Fibroblast of lung (primary cell): ENCODE results near the gene MAPT. TPM values are rescaled to one million over a fixed set of nuclear protein-coding genes. Genes with fewer than 3 reads are reported as not detected.
"Not testable (repeated sequence)": the region's sequence is repeated elsewhere in the genome, so short reads cannot be mapped to it uniquely, and the experiment has no call there.

Experiments used
- DNase-seq, 2 donors: peaks; one replicate each; pipeline versions ENCODE4 v3.0.0 to v3.0.0-alpha.2; 2010; ENCODE audit warnings: low read depth in 2 of 2
- H2AFZ ChIP-seq: 2 replicates; pipeline ENCODE4 v1.5.1; 2012; ENCODE audit warnings: low read length, control low read depth, inconsistent platforms
- H3K27ac ChIP-seq: 2 replicates; pipeline ENCODE4 v1.5.1; 2011; ENCODE audit warnings: low read length, control low read depth; ENCODE audit not compliant: insufficient read depth
- H3K27me3 ChIP-seq: 2 replicates; pipeline ENCODE4 v1.5.1; 2011; ENCODE audit warnings: mild to moderate bottlenecking, low read length; ENCODE audit not compliant: control insufficient read depth, insufficient read depth
- H3K36me3 ChIP-seq: 2 replicates; pipeline ENCODE4 v1.5.1; 2011; ENCODE audit warnings: low read length; ENCODE audit not compliant: control insufficient read depth, insufficient read depth
- H3K4me1 ChIP-seq: 2 replicates; pipeline ENCODE4 v1.5.1; 2011; ENCODE audit warnings: low read length; ENCODE audit not compliant: control insufficient read depth, insufficient read depth; ENCODE audit errors: extremely low read depth
- H3K4me2 ChIP-seq: 2 replicates; pipeline ENCODE4 v1.5.1; 2011; ENCODE audit warnings: low read length, control low read depth; ENCODE audit not compliant: insufficient read depth; ENCODE audit errors: extremely low read depth
- H3K4me3 ChIP-seq, 4 experiments: fragments of 200-600 bp in 1 of 4; sonication (generic) in 1 of 4; replicated peaks in 1 of 4; 2 replicates each; pipeline ENCODE4 v1.5.1; 2011 to 2016; ENCODE audit warnings: low read length in 4 of 4, low read depth in 3 of 4, mild to moderate bottlenecking in 3 of 4, control low read depth in 2 of 4, inconsistent platforms in 1 of 4, mixed read lengths in 1 of 4; ENCODE audit not compliant: insufficient read depth in 1 of 4; ENCODE audit errors: control extremely low read depth in 1 of 4
- H3K79me2 ChIP-seq: 2 replicates; pipeline ENCODE4 v1.5.1; 2012; ENCODE audit warnings: mild to moderate bottlenecking, low read length, inconsistent platforms; ENCODE audit not compliant: control insufficient read depth, insufficient read depth
- H3K9ac ChIP-seq: 2 replicates; pipeline ENCODE4 v1.5.1; 2011; ENCODE audit warnings: mild to moderate bottlenecking, low read length, control low read depth; ENCODE audit not compliant: insufficient read depth
- H3K9me3 ChIP-seq: 2 replicates; pipeline ENCODE4 v1.5.1; 2012; ENCODE audit warnings: low read depth, low read length; ENCODE audit not compliant: control insufficient read depth, insufficient read depth
- H4K20me1 ChIP-seq: 2 replicates; pipeline ENCODE4 v1.5.1; 2011; ENCODE audit warnings: low read length; ENCODE audit not compliant: control insufficient read depth, insufficient read depth; ENCODE audit errors: extremely low read depth
- EZH2 ChIP-seq: IDR thresholded peaks from 2 replicates; pipeline ENCODE4 v1.5.1; 2012; ENCODE audit warnings: low read length, control low read depth, mild to moderate bottlenecking; ENCODE audit errors: missing control alignments
- polyA plus RNA-seq, 2 donors: library from polyadenylated mRNA; depleted of rRNA in 1 of 2; stranded (reverse) in 1 of 2; unstranded in 1 of 2; fragments of >200 nt; gene quantifications; 2 replicates each; pipeline ENCODE4 v1.2.1, GENCODE V29; 2011 to 2012; ENCODE audit warnings: missing spikeins in 1 of 2
- total RNA-seq: library from RNA; depleted of rRNA; stranded (reverse); fragments of >200 nt; gene quantifications from 2 replicates; pipeline ENCODE4 v1.2.1, GENCODE V29; 2014
- TF ChIP-seq, protein P1 (sequence below), 2 donors: IDR thresholded peaks in 1 of 2; conservative IDR thresholded peaks in 1 of 2; 1 replicate in 1 of 2; 2 replicates in 1 of 2; pipeline ENCODE4 v1.5.1; 2011 to 2012; ENCODE audit warnings: low read length in 2 of 2, control low read depth in 1 of 2, inconsistent platforms in 1 of 2, low read depth in 1 of 2, mild to moderate bottlenecking in 1 of 2

MAPT gene
- total and polyA plus RNA-seq, 2 donors (not counting 1 experiment from before 2014, with no cell fraction given): 0.09 to 0.50 TPM

DNA sequence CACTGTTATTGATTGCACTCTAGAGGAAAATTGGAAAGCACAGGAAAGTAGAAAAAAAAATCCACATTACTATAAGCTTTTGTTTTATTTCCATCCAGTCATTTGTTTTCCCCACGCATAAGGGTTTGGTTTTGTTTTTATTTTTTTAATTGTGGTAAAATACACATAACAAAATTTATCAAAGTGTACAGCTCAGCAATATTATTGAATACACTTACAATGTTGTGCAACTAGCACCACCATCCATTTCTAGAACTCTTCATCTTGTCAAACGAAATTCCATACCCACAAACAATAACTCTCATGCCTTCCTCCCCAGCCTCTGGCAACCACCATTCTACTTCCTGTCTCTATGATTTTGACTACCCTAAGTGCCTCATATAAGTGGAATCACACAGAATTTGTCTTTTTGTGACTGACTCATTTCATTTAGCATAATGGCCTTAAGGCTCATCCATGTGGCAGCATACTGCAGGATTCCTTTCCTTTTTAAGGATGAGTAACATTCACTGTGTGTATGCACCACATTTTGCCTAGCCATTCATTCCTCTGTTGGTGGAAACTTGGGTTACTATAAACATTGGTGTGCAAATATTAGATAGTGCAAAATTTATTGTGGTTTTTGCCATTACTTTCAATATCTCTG is 38.5 kb upstream of the MAPT start:
- H2AFZ ChIP-seq: no peak overlapping the region
- DNase-seq: no peak
- H3K27me3 ChIP-seq: no peaks in the 10 kb centered on the region
- H4K20me1 ChIP-seq: no peaks in the 10 kb centered on the region
- H3K36me3 ChIP-seq: no peaks in the 10 kb centered on the region
- H3K27ac ChIP-seq: no peak overlapping the region
- no peak overlapping the region for H3K4me2 ChIP-seq
- H3K4me1 ChIP-seq: no peaks in the 10 kb centered on the region
- no peak overlapping the region for H3K9ac ChIP-seq
- H3K4me3 ChIP-seq: no peak overlapping the region
- no peaks in the 10 kb centered on the region for H3K79me2 ChIP-seq
- TF ChIP-seq, protein P1, sequence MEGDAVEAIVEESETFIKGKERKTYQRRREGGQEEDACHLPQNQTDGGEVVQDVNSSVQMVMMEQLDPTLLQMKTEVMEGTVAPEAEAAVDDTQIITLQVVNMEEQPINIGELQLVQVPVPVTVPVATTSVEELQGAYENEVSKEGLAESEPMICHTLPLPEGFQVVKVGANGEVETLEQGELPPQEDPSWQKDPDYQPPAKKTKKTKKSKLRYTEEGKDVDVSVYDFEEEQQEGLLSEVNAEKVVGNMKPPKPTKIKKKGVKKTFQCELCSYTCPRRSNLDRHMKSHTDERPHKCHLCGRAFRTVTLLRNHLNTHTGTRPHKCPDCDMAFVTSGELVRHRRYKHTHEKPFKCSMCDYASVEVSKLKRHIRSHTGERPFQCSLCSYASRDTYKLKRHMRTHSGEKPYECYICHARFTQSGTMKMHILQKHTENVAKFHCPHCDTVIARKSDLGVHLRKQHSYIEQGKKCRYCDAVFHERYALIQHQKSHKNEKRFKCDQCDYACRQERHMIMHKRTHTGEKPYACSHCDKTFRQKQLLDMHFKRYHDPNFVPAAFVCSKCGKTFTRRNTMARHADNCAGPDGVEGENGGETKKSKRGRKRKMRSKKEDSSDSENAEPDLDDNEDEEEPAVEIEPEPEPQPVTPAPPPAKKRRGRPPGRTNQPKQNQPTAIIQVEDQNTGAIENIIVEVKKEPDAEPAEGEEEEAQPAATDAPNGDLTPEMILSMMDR (conservative IDR thresholded peaks at IDR 0.05 in 1 of 2, IDR thresholded peaks at IDR 0.05 in 1 of 2; ENCODE audit: low read depth in 1 of 2, low read length in 2 of 2): no peak
- TF ChIP-seq EZH2: no peak
- H3K9me3 ChIP-seq: no peaks in the 10 kb centered on the region

DNA sequence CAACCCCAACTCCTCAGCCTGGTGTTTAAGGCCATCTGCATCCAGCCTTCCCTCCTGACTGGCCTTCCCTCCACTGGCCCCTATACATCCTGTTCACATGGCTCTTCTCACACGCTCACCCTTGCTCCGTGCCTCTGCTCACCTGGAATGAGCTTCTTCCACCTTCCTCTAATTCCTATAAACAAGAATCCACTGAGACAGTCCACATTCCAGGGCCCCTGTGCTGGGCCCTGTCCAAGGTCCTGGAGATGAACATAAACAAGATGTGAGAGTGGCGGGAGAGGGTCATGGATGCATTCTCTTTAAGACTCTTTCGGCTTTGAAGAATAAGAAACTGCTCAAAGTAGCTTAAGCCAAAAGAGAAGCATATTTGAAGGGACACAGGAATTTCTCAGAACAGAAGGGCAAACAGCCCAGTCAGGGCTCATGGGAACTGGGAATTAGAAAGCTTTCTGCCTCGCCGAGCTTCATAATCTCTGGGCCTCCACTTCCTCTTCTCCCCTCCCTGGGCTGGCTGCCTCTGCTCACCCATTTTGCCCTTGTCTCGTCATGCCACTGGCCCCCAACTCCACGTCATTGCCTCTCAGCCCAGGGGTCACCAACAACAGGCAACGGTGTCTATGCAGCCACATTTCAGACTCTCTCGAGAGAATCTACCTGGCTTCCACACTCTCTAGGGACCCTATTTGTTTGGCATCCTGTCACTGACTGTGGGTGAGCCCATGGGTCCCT is 36.2 kb upstream of the MAPT start:
- Histone ChIP-seq H4K20me1 (no peaks in the 10 kb centered on the region), H3K9me3 (no peaks in the 10 kb centered on the region), H3K79me2 (no peaks in the 10 kb centered on the region), H2AFZ (no peak overlapping the region), H3K36me3 (no peaks in the 10 kb centered on the region), H3K4me2 (no peak overlapping the region), H3K4me3 (no peak overlapping the region), H3K4me1 (no peaks in the 10 kb centered on the region), H3K27me3 (no peaks in the 10 kb centered on the region), H3K9ac (no peak overlapping the region), H3K27ac (no peak overlapping the region)
- peak; percentile 15 to 18 for DNase-seq
- TF ChIP-seq EZH2: no peak
- TF ChIP-seq, protein P1 (conservative IDR thresholded peaks at IDR 0.05 in 1 of 2, IDR thresholded peaks at IDR 0.05 in 1 of 2; ENCODE audit: low read depth in 1 of 2, low read length in 2 of 2): no peak

DNA sequence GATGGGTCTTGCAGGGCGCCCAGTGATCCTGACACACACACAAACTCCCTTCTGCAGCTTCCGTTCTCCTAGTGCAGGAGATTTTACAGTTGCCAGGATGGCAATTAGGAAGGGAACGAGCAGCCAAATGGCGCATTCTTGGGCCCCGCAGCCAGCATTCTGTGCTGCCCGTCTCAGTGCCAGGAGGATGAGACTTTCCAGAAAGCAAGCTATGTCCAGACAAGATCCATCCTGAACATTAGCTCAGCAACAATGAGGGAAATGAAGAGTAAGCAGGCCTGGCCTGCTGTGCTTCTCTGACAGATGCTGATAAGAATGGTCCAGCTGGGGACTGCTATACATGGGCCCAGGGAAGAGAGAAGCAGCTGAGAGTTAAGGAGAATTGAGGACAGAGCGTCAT is 33.2 kb upstream of the MAPT start:
- Histone ChIP-seq H3K9ac (no peak overlapping the region), H3K27ac (no peak overlapping the region), H3K27me3 (peaks cover 4% of the 10 kb centered on the region), H3K36me3 (no peaks in the 10 kb centered on the region), H3K9me3 (no peaks in the 10 kb centered on the region), H3K4me1 (no peaks in the 10 kb centered on the region), H3K79me2 (no peaks in the 10 kb centered on the region), H2AFZ (no peak overlapping the region), H3K4me3 (no peak overlapping the region), H4K20me1 (no peaks in the 10 kb centered on the region), H3K4me2 (no peak overlapping the region)
- no peak for TF ChIP-seq EZH2
- TF ChIP-seq, protein P1 (conservative IDR thresholded peaks at IDR 0.05 in 1 of 2, IDR thresholded peaks at IDR 0.05 in 1 of 2; ENCODE audit: low read depth in 1 of 2, low read length in 2 of 2): no peak
- no peak for DNase-seq

DNA sequence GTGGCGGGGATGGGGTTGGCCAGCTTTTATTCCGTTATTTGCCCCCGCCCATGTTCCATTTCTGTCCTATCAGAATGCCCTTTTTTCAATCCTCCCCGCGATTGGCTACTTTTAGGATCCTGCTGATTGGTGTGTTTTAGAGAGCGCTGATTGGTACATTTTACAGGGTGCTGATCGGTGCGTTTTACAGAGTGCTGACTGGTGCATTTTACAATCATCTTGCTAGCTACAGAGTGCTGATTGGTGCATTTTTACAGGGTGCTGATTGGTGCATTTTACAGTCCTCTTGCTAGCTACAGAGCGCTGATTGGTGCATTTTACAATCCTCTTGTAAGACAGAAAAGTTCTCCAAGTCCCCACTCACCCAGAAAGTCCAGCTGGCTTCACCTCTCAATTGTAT is 32.2 kb upstream of the MAPT start:
- H3K4me3 ChIP-seq, H3K4me1 ChIP-seq, H3K4me2 ChIP-seq, H3K27me3 ChIP-seq, H3K27ac ChIP-seq, H3K36me3 ChIP-seq, H2AFZ ChIP-seq, H3K9me3 ChIP-seq, DNase-seq, H3K9ac ChIP-seq, H3K79me2 ChIP-seq, H4K20me1 ChIP-seq: not testable (repeated sequence)
